HepG2 (cell line): ENCODE measurements around the gene NUDT3. TPM values are rescaled to one million over a fixed set of nuclear protein-coding genes. Genes with fewer than 3 reads are reported as not detected.

ENCODE experiments used
- GATAD1 ChIP-seq: IDR thresholded peaks from 2 replicates; pipeline ENCODE4 v1.6.1; 2016; ENCODE audit warnings: missing genetic modification reagents, missing compliant biosample characterization
- GFI1 ChIP-seq: sonication (generic); formaldehyde crosslinking; IDR thresholded peaks from 2 replicates; pipeline ENCODE4 v1.5.0; 2020; ENCODE audit warnings: missing genetic modification reagents, mild to moderate bottlenecking, borderline replicate concordance
- HINFP ChIP-seq: sonication (generic); formaldehyde crosslinking; IDR thresholded peaks from 2 replicates; pipeline ENCODE4 v1.4.0; 2020; ENCODE audit warnings: low read depth, mild to moderate bottlenecking, missing genetic modification reagents
- MAFF ChIP-seq: IDR thresholded peaks from 2 replicates; pipeline ENCODE4 v1.6.1; 2011; ENCODE audit warnings: low read depth, low read length, improper control_type of control experiment
- MNT ChIP-seq: fragments of 450-650 bp; IDR thresholded peaks from 2 replicates; pipeline ENCODE4 v1.6.1; 2016
- MXD3 ChIP-seq: IDR thresholded peaks from 2 replicates; pipeline ENCODE4 v1.6.1; 2016; ENCODE audit warnings: mild to moderate bottlenecking, missing biosample characterization, missing genetic modification reagents
- MXI1 ChIP-seq: IDR thresholded peaks from 3 replicates; pipeline ENCODE4 v1.6.1; 2012; ENCODE audit warnings: low read depth, low read length, inconsistent platforms, borderline replicate concordance
- POLR2AphosphoS5 ChIP-seq: IDR thresholded peaks from 2 replicates; pipeline ENCODE4 v1.6.1; 2012; ENCODE audit warnings: low read depth, low read length
- REST ChIP-seq, 2 experiments: IDR thresholded peaks; 2 replicates each; pipeline ENCODE4 v1.6.1; 2011 to 2012; ENCODE audit warnings: low read length in 2 of 2, borderline replicate concordance in 1 of 2, low read depth in 1 of 2, mild to moderate bottlenecking in 1 of 2, moderate library complexity in 1 of 2
- SOX5 ChIP-seq: IDR thresholded peaks from 2 replicates; pipeline ENCODE4 v1.6.1; 2016; ENCODE audit warnings: borderline replicate concordance
- SP140L ChIP-seq: sonication (generic); formaldehyde crosslinking; IDR thresholded peaks from 2 replicates; pipeline ENCODE4 v1.4.0; 2020; ENCODE audit warnings: missing genetic modification reagents, borderline replicate concordance
- SP4 ChIP-seq: sonication (generic); formaldehyde crosslinking; IDR thresholded peaks from 2 replicates; pipeline ENCODE4 v1.8.1; 2023; ENCODE audit warnings: mild to moderate bottlenecking, missing genetic modification reagents
- SP5 ChIP-seq: IDR thresholded peaks from 2 replicates; pipeline ENCODE4 v1.6.1; 2016; ENCODE audit warnings: low read depth, borderline replicate concordance
- TBP ChIP-seq: sonication (generic); formaldehyde crosslinking; IDR thresholded peaks from 2 replicates; pipeline ENCODE4 v1.5.0; 2020; ENCODE audit warnings: missing genetic modification reagents
- THAP8 ChIP-seq: sonication (generic); formaldehyde crosslinking; IDR thresholded peaks from 2 replicates; pipeline ENCODE4 v1.5.1; 2020; ENCODE audit warnings: missing genetic modification reagents, mild to moderate bottlenecking, borderline replicate concordance
- ZC3H4 ChIP-seq: sonication (generic); formaldehyde crosslinking; IDR thresholded peaks from 2 replicates; pipeline ENCODE4 v1.4.0; 2020; ENCODE audit warnings: missing genetic modification reagents, borderline replicate concordance
- ZMAT5 ChIP-seq: sonication (generic); formaldehyde crosslinking; IDR thresholded peaks from 2 replicates; pipeline ENCODE4 v1.5.0; 2020; ENCODE audit warnings: mild to moderate bottlenecking, low read depth, missing genetic modification reagents, borderline replicate concordance
- ZNF124 ChIP-seq: sonication (generic); formaldehyde crosslinking; IDR thresholded peaks from 2 replicates; pipeline ENCODE4 v1.4.0; 2020; ENCODE audit warnings: missing genetic modification reagents
- ZNF547 ChIP-seq: sonication (generic); formaldehyde crosslinking; IDR thresholded peaks from 2 replicates; pipeline ENCODE4 v1.5.1; 2020; ENCODE audit warnings: mild to moderate bottlenecking, missing genetic modification reagents
- ZNF709 ChIP-seq: sonication (generic); formaldehyde crosslinking; IDR thresholded peaks from 2 replicates; pipeline ENCODE4 v1.5.0; 2020; ENCODE audit warnings: mild to moderate bottlenecking, missing genetic modification reagents
- ZNF773 ChIP-seq: sonication (generic); formaldehyde crosslinking; IDR thresholded peaks from 2 replicates; pipeline ENCODE4 v1.4.0; 2020; ENCODE audit warnings: missing genetic modification reagents, borderline replicate concordance
- polyA plus RNA-seq, 8 experiments: library from polyadenylated mRNA; depleted of rRNA in 3 of 8; stranded (reverse) in 7 of 8; unstranded in 1 of 8; fragments of >200 nt; fragmentation: Illumina TruSeq in 4 of 8; extraction: Trizol in 4 of 8; gene quantifications; 2 replicates each; pipeline versions ENCODE4 v1.2.1 to v1.2.3, GENCODE V29; 2011 to 2016; ENCODE audit warnings: low read depth in 4 of 8, missing spikeins in 1 of 8, mixed read lengths in 1 of 8; ENCODE audit not compliant: insufficient read depth in 1 of 8
- total RNA-seq, 5 experiments: library from RNA; depleted of rRNA; stranded (reverse); fragments of >200 nt; fragmentation: Illumina TruSeq; extraction: Trizol; gene quantifications; 2 replicates each; pipeline ENCODE4 v1.2.3, GENCODE V29; 2016; ENCODE audit warnings: low read depth in 1 of 5

Gene NUDT3
- total and polyA plus RNA-seq, 2 of the 13 experiments (the other 11 are each of a cell fraction or from before 2014, with no cell fraction given), result 20.2 to 20.6 TPM

- TF ChIP-seq ZNF773 (CRISPR knock-in tag) (peak; percentile 77; the same call in 1 of the 2 replicates), ZNF547 (CRISPR knock-in tag) (peak; percentile 90), MAFF (no peak), ZNF124 (peak; percentile 63; the same call in 1 of the 2 replicates), SP140L (CRISPR knock-in tag) (no peak; the same call in 1 of the 2 replicates), ZC3H4 (CRISPR knock-in tag) (no peak), GATAD1 (CRISPR knock-in tag) (peak; percentile 87), MXD3 (peak; percentile 80), THAP8 (CRISPR knock-in tag) (no peak), MXI1 (peak; percentile 83; the same call in 1 of the 3 replicates), SOX5 (peak; percentile 60), POLR2AphosphoS5 (peak; percentile 98), HINFP (CRISPR knock-in tag) (peak; percentile 67; the same call in 1 of the 2 replicates), ZMAT5 (CRISPR knock-in tag) (no peak), GFI1 (CRISPR knock-in tag) (no peak), SP5 (CRISPR knock-in tag) (peak; percentile 56; the same call in 1 of the 2 replicates), SP4 (CRISPR knock-in tag) (peak; percentile 74; the same call in 1 of the 2 replicates), REST (IDR thresholded peaks at IDR 0.05; ENCODE audit: borderline replicate concordance in 1 of 2, low read depth in 1 of 2, low read length in 2 of 2) (peak in 1 of 2 experiments; percentile 77; a peak in 2 of 4 replicates), MNT (no peak), ZNF709 (CRISPR knock-in tag) (peak; percentile 75; the same call in 1 of the 2 replicates), TBP (no peak)
These were observed 33.3 kb upstream of the NUDT3 start, which contains the start of gene RPS10 (continued) for GRCh38 chr6:34425498-34426410.
